Vagina (tissue), 2 donors: ENCODE measurements around the gene DMD.

ENCODE experiments used
- POLR2A ChIP-seq, 2 donors: fragments of 450-650 bp; IDR thresholded peaks; one replicate each; pipeline ENCODE4 v1.6.1; 2017; ENCODE audit warnings: antibody characterized with exemption in 2 of 2, mild to moderate bottlenecking in 2 of 2, moderate library complexity in 2 of 2
- TF ChIP-seq, protein P1 (sequence below), 3 experiments: fragments of 450-650 bp in 2 of 3; fragments of 200-600 bp in 1 of 3; sonication (generic) in 1 of 3; IDR thresholded peaks; one replicate each; pipeline ENCODE4 v1.5.1; 2017 to 2019; ENCODE audit warnings: antibody characterized with exemption in 3 of 3, mild to moderate bottlenecking in 2 of 3, moderate library complexity in 2 of 3

DNA sequence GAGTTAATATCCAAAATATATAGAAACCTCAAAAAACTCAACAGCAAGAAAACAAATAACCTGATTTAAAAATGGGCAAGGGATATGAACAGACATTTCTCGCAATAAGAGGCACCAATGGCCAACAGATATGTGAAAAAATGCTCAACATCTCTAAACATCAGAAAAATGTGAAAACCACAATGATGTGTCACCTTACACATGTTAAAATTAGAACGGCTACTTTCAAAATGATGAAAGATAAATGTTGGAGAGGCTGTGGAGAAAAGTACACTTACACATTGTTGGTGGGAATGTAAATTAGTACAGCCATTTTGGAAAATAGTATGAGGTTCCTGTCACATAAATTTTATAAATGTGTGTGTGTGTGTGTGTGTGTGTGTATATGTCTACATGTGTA is 731.3 kb downstream of the DMD start:
- TF ChIP-seq, protein P1, sequence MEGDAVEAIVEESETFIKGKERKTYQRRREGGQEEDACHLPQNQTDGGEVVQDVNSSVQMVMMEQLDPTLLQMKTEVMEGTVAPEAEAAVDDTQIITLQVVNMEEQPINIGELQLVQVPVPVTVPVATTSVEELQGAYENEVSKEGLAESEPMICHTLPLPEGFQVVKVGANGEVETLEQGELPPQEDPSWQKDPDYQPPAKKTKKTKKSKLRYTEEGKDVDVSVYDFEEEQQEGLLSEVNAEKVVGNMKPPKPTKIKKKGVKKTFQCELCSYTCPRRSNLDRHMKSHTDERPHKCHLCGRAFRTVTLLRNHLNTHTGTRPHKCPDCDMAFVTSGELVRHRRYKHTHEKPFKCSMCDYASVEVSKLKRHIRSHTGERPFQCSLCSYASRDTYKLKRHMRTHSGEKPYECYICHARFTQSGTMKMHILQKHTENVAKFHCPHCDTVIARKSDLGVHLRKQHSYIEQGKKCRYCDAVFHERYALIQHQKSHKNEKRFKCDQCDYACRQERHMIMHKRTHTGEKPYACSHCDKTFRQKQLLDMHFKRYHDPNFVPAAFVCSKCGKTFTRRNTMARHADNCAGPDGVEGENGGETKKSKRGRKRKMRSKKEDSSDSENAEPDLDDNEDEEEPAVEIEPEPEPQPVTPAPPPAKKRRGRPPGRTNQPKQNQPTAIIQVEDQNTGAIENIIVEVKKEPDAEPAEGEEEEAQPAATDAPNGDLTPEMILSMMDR (IDR thresholded peaks at IDR 0.05): no peak
- no peak for TF ChIP-seq POLR2A (IDR thresholded peaks at IDR 0.05)
